ENCODE data around the gene PCAT6.
"Not testable (repeated sequence)": the region's sequence is repeated elsewhere in the genome, so short reads cannot be mapped to it uniquely, and the experiment has no call there.

PCAT6 gene

GRCh38 chr1:202807926-202808757 lies 2.6 kb upstream of the PCAT6 start, which contains the start of gene KDM5B:
Gene KDM5B, minus strand, starts transcription at chr1:202808421. Its CDS starts 116 bp downstream, at chr1:202808305.
- peak; percentile 28 to 46 (median 38) for DNase-seq

DNA sequence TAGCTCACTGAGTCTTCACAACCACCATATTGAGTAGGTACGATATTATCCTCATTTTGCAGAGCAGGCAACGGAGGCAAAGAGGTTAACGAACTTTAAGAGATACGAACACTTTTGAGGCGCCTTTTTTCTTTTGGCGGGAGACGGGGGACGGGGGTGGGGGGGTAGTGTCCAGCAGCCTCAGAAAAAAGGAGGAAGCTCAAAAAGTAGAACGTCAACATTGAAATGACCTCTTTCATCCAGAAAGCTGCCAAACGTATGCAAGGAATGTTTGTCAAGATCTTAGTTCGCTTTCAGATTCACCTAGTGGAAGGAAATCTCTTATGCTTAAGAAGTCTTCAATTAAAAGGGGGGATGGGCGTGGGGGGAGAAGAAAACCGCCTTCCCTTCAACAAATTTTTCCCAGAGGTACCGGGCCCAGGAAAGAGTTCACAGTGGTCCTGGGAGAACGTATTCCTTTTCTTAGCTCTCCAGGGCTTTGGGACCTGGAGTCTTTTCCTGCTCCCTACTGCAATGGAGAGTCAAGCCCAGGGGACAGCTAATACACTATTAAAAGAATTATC lies 1.1 kb upstream of the PCAT6 start:
- DNase-seq: no peak

DNA sequence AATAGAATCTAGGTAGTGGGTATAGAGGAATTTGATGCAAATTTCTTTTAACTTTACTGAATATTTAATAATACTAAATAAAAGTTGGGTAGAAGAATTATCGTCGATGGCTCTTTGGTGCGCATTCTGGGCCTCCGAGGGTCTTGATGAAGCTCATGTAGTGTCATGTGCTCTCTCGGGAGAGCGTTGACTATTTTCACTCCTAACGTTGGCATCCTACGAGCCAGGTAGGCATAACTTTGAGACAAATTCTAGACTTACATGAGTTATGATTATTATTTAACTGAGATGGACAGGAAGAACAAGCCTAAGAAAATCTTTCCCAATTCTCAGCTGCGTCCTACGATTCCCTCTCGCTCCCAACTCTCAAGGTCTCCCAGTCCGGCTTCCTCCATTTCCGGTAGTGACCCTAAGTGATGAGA lies 550 bp upstream of the PCAT6 start:
- DNase-seq: no peak

DNA sequence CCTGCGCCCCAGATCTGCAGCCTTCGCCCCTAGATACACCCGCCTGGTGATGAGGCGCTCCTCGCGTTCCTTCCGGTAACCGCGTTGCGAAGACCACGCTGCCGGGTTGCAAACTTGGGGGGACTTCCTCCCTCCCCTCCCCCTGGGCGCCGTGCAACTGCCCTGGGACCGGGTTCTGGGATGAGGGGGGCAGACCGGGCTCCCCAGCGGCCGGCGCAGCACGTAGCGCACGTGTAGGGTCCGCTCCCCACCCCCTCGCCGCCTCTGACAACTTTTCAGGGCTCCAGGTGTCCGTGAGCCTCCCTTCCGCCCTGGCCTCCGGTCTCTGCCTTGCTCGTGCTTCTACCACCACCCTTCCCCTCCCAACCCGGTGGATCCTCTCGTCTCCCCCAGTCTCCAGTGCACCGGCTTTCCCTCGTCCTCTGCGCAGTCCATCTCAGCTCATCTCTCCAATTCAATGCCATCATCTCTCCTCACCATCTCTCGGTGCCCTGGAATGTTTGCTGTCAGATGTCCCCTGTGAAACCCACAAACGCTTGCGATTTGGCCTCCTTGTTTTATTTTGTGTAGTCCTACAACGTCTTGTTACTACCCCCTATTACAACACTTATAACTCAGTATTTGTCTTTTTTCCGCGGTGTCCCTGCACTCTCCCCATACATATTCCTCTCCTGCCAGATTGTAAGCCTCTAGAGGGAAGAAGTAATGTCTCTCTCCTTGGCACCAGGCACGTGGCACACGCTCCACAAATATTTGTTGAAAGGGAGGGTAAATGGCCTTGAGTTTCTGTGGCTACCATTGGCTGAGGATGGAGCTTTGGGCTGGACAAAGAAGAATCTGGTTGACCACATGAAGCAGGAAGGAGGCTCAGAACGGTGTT lies 782 bp downstream of the PCAT6 start:
- DNase-seq: peak in 1 of 4 experiments; percentile 16

GRCh38 chr1:202812176-202813026 lies 1.6 kb downstream of the PCAT6 start:
- no peak for DNase-seq

GRCh38 chr1:202815120-202815519 lies 4.4 kb downstream of the PCAT6 start:
- no peak for DNase-seq

DNA sequence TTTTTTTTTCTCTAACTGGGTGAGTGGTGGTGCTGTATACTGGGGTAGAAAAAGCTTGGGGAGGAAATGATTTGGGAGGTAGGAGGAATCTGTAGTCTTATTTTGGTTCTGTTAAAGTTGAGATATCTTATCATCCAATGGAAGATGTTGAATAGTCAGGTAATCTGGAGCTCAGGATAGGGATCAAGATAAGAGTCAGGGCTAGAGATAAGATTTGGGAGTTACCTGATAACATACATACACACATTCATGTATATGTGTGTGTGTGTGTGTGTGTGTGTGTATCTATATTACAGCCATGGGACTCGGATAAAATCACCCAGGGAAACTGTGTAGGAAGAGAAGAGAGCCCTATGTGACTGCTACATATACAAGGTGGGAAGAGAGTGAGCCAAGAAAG lies 8.1 kb downstream of the PCAT6 start:
- no peak for DNase-seq

DNA sequence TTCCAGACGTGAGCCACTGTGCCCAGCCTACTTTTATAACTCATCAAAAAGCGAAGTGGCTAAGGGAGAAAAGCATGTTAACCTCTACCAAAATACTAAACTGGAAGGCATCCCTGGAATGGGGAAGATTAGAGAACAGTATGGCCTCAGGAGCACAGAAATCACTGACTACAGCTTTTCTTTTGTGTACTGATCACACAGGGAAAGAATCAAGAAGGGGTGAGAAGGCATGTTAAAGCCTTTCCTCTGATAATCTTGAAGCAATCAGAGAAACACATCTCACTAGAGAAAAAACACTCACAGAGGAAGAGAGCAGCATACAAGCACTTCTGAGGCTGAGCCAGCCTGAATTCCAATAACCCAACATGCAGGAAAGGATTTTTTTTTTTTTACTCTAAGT lies 10.7 kb downstream of the PCAT6 start:
- no peak for DNase-seq

DNA sequence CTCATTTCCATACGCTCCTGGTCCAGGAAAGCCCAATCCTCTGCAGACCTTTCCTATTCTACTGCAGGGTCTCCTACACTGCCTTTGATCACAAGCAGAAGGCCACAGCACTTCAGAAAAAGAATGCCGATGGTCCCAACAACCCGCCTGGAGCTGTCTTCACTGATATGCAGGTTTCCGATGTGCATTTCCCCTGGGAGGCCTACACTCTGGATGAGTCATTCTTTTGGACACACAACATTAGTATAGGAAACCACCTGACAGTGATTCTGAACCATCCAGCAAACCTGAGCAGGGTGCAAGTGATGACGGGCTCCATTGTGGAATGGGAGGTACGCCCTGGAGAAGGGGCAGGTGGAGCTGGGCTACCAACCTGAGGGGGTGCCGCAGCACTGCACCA lies 15.0 kb downstream of the PCAT6 start:
- no peak for DNase-seq

DNA sequence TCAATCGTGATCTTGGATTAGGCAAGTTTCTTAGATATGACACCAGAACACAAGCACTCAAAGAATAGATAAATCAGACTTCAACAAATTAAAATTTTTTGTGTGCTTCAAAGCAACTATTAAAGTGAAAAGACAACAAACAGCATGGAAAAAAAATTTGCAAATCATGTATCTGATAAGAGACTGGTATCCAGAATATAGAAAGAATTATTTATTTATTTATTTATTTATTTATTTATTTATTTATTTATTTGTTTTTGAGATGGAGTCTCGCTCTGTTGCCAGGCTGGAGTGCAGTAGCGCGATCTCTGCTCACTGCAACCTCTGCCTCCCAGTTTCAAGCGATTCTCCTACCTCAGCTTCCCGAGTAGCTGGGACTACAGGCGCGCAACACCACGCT lies 18.5 kb downstream of the PCAT6 start:
- not testable (repeated sequence) for DNase-seq

GRCh38 chr1:202831906-202832305 lies 21.2 kb downstream of the PCAT6 start:
- no peak for DNase-seq

- no peak for DNase-seq
Measured at GRCh38 chr1:202834771-202835547, 24.2 kb downstream of the PCAT6 start.

- no peak for DNase-seq
Measured at GRCh38 chr1:202835548-202836072, 24.9 kb downstream of the PCAT6 start.

DNA sequence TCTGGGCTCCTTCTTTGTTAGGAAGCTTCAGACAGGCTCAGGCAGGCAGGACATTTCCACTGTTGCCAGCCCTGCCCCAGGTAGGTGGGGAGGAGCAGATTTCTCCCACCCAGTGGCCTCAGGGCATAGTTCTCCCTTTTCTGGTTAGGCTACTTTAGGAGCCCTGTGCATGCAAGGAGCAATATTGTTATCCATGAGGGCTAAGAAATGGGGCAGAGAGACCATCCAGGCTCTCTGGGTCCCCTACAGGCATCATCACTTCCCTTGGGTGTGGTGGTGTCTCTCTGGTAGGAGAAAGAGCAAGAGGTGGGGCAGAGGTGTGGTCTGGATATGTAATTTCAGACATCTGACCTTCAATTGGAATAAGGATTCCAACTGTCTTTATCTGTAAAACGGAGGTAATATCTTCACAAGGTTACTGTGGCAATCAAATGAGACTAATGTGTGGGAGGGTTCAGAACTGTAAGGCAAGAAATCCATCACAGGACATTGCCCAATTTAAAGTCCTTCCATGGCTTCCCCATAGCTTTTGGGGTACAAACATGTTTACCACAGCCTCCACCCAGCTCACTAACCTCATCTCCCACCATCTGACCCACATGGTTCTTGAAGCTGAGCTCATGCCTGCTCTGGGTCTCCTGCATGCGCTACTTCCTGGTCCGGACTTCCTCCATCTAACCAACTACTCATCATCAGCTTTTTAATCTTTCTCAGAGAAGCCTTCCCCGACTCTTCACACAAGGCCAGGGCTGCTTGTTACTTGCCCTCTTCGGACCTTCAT lies 26.1 kb downstream of the PCAT6 start:
- no peak for DNase-seq

GRCh38 chr1:202837746-202838262 lies 27.1 kb downstream of the PCAT6 start:
- no peak for DNase-seq

- no peak for DNase-seq
Measured at GRCh38 chr1:202843081-202843480, 32.3 kb downstream of the PCAT6 start.

DNA sequence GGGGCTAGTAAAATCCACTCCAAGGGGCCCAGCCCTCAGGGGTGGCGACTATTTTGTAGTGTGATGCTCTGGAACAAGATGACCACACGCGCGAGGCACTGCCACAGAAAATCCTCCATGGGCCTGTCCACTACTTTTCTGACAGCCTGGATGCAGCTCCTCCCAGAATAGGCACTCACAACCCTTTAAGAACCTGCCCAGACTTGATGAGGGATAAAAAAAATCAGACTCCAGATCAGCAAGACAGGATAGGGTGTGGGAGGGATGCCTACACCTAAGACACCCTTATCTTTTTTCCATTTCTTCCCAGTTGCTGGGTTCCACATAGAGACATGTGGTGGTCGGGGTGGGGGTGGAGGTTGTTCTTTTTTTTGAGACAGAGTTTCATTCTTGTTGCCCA lies 33.5 kb downstream of the PCAT6 start:
- DNase-seq: no peak

GRCh38 chr1:202844935-202845334 lies 34.2 kb downstream of the PCAT6 start:
- DNase-seq: no peak

GRCh38 chr1:202848191-202848542 lies 37.4 kb downstream of the PCAT6 start:
- no peak for DNase-seq

DNA sequence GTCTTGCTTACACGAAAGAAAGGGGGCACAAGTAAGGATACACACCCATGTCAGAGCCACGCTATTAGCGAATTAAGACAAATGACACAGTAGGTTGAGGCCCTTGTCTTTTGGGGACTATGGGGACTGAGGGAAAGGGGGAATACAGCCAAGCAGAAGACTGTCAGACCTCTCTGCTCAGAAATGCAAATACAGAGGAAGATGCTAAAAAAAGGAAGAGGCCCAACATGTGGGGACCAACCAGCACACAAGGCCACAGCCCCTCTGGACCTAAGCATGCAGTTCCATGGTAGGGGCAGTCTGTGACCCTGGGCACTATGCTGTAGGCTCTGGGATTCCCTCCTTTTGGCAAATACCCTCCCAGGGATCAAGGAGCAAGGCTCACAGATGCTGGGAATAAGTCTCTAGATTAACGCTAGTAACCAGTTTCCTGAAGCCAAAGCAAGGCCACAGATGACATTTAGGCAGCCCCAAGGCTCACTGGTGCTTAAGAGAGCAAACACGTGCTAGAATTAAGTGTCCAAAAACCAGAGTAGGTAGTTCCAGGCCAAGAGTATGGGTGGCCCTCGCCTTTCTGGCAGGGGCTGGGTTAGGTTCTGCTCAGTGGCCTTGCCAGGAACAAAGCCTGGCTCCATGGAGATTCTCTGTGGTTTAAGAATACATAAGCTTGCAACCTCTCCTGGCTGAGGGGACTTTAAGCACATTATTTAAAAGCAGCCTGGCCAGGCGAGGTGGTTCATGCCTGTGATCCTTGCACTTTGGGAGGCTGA lies 40.0 kb downstream of the PCAT6 start:
- no peak for DNase-seq

All from activated naive CD4-positive, alpha-beta T cell (primary cell).